Measurements from ENCODE around the gene PLEKHA7.

DNA sequence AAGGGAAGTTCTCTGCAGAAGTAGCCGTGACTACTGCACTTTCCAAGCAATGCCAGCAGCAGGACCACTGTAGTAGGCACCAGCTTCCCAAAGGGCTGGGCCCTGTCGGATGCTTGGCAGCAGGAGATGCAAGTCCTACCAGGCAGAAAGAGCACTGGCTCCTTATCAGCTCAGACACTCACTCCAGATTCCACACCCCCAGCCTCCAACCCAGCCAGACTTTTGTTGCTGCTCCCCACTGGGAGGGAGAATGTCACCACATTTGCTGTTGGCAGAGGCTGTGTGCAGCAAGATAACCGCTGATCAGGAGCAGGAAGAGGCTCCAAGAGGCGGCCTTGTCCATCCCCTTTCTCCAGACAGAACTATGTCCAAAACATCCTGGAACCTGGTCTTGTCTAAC, 157.0 kb downstream of the PLEKHA7 start:
- TF ChIP-seq, protein P1, sequence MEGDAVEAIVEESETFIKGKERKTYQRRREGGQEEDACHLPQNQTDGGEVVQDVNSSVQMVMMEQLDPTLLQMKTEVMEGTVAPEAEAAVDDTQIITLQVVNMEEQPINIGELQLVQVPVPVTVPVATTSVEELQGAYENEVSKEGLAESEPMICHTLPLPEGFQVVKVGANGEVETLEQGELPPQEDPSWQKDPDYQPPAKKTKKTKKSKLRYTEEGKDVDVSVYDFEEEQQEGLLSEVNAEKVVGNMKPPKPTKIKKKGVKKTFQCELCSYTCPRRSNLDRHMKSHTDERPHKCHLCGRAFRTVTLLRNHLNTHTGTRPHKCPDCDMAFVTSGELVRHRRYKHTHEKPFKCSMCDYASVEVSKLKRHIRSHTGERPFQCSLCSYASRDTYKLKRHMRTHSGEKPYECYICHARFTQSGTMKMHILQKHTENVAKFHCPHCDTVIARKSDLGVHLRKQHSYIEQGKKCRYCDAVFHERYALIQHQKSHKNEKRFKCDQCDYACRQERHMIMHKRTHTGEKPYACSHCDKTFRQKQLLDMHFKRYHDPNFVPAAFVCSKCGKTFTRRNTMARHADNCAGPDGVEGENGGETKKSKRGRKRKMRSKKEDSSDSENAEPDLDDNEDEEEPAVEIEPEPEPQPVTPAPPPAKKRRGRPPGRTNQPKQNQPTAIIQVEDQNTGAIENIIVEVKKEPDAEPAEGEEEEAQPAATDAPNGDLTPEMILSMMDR (IDR thresholded peaks at IDR 0.05), result no peak
- no peak for TF ChIP-seq POLR2A (IDR thresholded peaks at IDR 0.05)
- no peak for TF ChIP-seq EP300 (IDR thresholded peaks at IDR 0.05)

Measured in suprapubic skin (tissue), 3 donors.